ENCODE measurements around the gene CKS1B. TPM values are rescaled to one million over a fixed set of nuclear protein-coding genes. Genes with fewer than 3 reads are reported as not detected.

The CKS1B gene
- total and polyA plus RNA-seq, 9 of the 15 experiments (the other 6 are each of a cell fraction or from before 2014, with no cell fraction given), result 215 to 1,103 (median 460) TPM

- peak; percentile 11 for TF ChIP-seq POLR2B (IDR thresholded peaks at IDR 0.05; ENCODE audit: low read depth, partially characterized antibody)
- TF ChIP-seq MTF1 (CRISPR knock-in tag; IDR thresholded peaks at IDR 0.05; ENCODE audit: borderline replicate concordance), result no peak
- TF ChIP-seq HES1 (IDR thresholded peaks at IDR 0.05; ENCODE audit: low read depth), result no peak
- Histone ChIP-seq H3K27me3 (ENCODE audit: control insufficient read depth in 2 of 2, insufficient read depth in 2 of 2, low read length in 2 of 2) (no peaks in the 10 kb centered on the region), H3K4me2 (ENCODE audit: insufficient read depth, low read length) (no peak overlapping the region), H2AFZ (ENCODE audit: low read depth, low read length) (no peak overlapping the region), H3K9me1 (ENCODE audit: control insufficient read depth, insufficient read depth, low read length) (no peaks in the 10 kb centered on the region), H3K27ac (ENCODE audit: extremely low read depth, low read depth, low read length) (no peak overlapping the region), H3K9me3 (replicated peaks; ENCODE audit: control insufficient read depth, insufficient read depth, low read depth, low read length) (no peaks in the 10 kb centered on the region), H3K4me3 (no peak overlapping the region), H4K20me1 (replicated peaks; ENCODE audit: control insufficient read depth, insufficient read depth, low read length) (no peaks in the 10 kb centered on the region), H3K4me1 (replicated peaks in 1 of 2; ENCODE audit: control insufficient read depth in 2 of 2, insufficient read depth in 2 of 2, low read length in 2 of 2) (peaks cover 26 to 48% of the 10 kb centered on the region in 2 experiments), H3K9ac (ENCODE audit: insufficient read depth in 1 of 2, low read depth in 2 of 2, low read length in 2 of 2) (peak overlapping the region in 1 of 2 experiments; percentile 31; a peak in 2 of 4 replicates), H3K79me2 (ENCODE audit: control insufficient read depth, insufficient read depth, low read length) (peaks cover 5% of the 10 kb centered on the region; the same call in 1 of the 3 replicates), H3K36me3 (ENCODE audit: control insufficient read depth, insufficient read depth, low read length) (peaks cover 41% of the 10 kb centered on the region; the same call in 2 of the 3 replicates)
- in situ Hi-C loops (cut with MboI), result no loop called here
- DNase-seq (ENCODE audit: extremely low read depth in 1 of 4, low spot score in 3 of 4) (no peak), ATAC-seq (no peak), FAIRE-seq (no peak)
- POLR2A ChIA-PET, result interaction anchor here (0.6 to 2.3 kb wide), 9 partner anchors 8 to 393 kb away, joined by 3 to 12 read pairs (median 4); partner anchors contain the start of genes DCST1 and DCST2
- 80% methylated on average over 7 of the region's 8 CpGs for WGBS (ENCODE audit: insufficient coverage, low coverage, missing lambda C conversion rate)
- CTCF ChIA-PET (ENCODE audit: low intra/inter-chr PET ratio), result interaction anchor here (1.9 to 2.8 kb wide), 4 partner anchors 18 to 63 kb away, joined by 6 to 28 read pairs (median 11); partner anchors contain the start of genes CKS1B, PBXIP1 and PYGO2
- no TSS peak for BruUV-seq (replicated peaks)
- intact Hi-C loops (cut with micrococcal nuclease), result no loop called here
These were observed 44.3 kb downstream of the CKS1B start for GRCh38 chr1:155018617-155019348.
